Activated CD8-positive, alpha-beta memory T cell treated with anti-CD3 and anti-CD28 coated beads for 24 hours (primary cell): ENCODE results near the gene MKRN2.
"Not testable (repeated sequence)": the region's sequence is repeated elsewhere in the genome, so short reads cannot be mapped to it uniquely, and the experiment has no call there.

Experiments used
- DNase-seq: peaks from one replicate; pipeline ENCODE4 v3.0.0-alpha.2; 2020

MKRN2 gene, protein sequence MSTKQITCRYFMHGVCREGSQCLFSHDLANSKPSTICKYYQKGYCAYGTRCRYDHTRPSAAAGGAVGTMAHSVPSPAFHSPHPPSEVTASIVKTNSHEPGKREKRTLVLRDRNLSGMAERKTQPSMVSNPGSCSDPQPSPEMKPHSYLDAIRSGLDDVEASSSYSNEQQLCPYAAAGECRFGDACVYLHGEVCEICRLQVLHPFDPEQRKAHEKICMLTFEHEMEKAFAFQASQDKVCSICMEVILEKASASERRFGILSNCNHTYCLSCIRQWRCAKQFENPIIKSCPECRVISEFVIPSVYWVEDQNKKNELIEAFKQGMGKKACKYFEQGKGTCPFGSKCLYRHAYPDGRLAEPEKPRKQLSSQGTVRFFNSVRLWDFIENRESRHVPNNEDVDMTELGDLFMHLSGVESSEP

DNA sequence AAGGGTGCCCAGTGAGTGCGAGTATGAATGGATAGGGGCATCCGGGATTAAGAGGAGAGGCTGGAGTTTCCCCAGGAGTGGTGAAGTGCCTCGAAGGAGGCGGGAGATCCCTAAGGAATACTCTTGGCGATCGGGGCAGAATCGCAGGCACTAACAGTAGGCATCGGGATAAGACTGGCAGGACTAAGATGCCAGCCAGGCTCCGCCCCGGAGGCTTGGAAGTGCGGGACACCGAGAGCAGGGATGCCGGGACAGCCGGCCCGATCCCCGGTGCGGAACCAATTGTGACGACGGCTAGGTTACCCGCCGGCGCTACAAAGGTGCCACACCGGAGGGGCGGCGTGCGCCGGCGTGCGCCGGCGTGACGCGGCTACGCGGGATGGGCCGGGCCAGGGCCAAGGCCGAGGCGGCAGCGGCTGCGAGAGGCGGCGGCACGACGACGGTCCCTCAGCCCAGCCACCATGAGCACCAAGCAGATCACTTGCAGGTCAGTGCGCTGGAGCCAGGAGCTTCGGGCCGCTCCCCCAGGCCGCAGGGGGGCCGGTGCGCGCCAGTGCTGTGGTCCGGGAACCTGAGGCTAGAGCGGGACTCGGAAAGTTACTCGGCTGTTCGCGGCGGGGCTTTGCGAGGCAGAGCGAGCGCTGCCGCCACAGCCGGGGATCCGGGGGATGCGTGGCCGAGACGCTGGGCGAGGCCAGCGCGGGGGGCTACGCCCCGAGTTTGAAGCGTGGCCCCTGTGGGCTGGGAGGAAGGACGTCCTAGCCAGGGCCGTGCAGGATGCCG, at the start of gene MKRN2:
MKRN2 (plus strand) TSS at position 398 of the 783 bp plus-strand sequence; CDS start at position 462, 64 bp downstream.
- DNase-seq = peak; percentile 97

DNA sequence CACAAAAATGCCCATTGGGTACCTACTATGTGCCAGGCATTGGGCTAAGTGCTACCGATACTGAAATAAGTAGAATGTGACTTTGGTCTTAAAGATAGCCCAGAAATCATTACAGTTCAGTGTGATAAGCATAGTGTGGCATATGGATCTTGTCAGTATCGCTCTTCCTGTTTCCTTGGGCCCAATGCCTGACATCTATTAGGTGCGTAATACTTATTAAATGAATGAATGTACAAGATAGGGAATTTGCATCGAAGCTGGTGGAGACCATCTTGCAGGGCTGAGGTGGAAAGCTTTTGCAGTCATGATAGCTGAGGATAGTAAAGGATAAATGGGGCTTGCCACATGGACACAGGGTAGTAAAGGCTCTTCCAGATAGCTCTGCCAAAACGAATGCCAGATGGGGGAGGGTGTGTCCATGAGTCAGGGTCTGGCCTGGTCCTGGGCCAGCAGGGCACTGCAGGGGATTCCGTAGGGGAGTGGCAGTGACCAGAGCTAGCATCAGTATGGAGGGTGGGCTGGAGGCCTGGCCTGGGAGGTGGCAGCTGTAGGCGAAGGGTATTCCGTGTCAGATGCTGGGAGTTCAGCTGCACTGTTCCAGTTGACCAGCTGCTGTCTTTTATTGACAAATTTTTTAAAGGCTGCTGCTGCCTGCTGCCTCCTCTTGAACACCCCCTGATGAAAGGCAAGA, 49.2 kb upstream of the MKRN2 start:
- DNase-seq = no peak

DNA sequence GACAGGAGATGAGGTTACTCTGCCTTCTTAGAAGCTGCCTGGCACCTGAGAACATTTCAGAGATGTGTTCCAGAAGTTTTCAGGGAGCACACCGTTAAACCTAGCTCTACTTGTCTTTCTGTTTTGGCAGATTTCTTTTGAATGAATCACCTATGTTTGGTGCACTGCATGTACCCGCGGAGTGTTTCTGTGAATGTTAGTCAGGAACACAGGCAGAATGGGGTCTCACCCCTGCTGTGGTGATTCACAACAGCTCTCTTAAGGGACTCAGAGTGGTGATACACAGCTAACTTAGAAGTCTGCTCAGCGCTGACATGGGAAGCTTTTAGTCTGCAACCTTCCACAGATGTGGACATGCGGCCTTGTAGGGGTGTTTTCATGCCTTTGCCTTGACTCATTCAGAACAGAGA, 48.6 kb upstream of the MKRN2 start:
- no peak for DNase-seq

DNA sequence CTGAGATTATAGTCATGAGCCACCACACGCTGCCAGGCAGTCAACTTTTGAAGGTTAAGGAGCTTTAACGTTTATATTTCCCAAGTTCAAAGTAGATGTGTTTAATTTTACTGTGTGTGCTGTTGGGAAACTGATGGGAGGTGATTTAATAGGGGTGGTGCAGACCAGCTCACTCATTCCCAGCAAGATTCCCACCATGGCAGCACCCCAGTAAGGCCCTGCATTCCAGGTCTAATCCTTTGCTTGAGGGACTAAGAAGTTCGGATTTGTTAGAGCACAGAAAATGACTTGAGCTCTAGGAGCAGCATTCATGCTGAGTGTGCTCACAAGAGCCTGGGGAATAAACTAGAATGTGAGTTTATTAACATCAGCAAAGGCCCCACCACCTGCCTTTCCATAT, 47.4 kb upstream of the MKRN2 start:
- DNase-seq = no peak

DNA sequence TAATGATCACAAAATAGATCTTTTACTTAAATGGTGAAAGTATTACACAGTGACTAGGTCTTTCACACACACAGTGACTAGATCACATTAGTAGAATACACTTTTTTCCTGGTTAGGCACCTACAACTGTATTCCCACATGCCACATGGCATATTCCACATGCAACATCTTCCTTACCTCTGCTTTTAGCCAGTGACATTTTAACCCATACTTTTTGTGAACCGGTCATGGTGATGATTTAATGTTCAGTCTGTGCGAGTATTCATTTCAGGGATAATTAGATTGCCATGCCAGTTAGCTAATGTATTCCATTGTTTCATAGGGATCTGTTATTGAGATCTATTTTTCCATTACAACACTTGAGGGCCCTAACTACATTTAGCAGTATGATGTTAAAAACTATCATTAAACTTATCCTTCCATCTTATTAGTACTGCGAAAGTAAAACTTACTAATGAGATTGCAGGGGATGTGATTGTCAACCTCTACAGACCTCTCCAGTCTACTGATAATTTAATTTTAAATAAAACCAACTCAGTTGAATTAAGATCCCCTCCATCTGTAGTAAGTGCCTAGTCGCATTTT, 44.3 kb upstream of the MKRN2 start:
- DNase-seq = no peak

DNA sequence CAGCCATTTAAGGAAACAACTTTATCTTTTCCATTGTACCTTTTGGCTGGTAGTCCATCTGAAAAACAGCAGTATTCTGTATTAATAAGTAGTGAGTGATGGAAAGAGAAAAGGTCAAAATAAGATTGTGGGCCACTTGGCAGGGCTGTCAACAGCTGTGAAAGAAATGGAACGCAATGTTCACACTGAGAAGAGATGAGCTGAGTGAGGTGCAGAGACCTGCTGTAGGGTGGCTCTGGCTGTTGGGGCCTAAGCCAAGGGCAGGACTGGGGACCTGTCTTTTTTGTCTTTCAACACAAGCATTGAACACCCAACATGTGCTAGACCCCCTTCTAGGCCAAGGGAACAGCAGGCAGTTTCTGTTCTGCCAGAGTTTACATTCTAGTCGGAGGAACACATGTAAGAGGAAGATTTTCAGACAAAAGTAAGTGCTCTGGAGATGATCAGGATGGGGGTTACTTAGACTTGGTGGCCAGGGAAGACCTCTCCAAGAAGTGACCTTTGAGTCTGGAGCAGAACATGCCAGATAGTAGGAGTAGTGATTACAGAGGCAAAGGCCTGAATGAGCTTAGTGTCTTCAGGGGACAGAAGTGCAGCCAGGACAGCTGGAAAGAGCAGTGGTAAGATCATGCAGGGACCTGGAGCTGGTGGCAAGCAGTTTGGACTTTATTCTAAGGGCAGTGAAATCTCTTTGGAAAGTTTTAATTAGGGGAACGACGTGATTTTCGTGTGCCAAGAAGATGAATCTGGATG, 43.0 kb upstream of the MKRN2 start:
- DNase-seq = no peak

DNA sequence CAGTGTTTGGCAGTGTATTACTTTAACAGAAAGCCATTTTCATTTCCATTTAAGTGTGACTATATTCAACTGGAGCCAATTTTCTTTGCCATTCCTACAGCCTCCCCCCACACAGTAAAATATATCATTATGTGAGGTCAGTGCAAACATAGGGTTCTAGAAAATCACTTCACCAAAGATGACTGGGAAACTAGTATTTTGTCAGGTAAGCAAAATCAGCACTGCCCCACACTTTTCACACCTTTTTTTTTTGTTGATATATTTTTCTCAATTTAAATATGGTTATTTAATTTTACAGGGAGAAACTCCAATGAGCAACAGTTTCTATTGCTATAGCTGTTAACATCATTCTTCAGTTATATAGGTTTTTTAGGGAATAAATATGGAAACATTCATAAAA, 41.3 kb upstream of the MKRN2 start:
- DNase-seq = no peak

DNA sequence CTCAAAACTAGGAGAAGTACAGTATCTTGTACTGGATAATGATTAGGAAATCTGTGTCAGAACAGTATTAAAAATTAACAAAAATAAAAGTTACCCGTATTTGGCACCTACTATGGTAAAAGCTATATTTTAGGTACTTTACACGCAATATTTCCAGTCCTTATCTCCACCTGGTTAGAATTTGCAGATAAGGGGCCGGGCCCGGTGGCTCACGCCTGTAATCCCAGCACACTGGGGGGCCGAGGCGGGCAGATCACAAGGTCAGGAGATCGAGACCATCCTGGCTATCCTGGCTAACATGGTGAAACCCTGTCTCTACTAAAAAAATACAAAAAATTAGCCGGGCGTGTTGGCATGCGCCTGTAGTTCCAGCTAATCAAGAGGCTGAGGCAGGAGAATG, 40.0 kb upstream of the MKRN2 start:
- no peak for DNase-seq

DNA sequence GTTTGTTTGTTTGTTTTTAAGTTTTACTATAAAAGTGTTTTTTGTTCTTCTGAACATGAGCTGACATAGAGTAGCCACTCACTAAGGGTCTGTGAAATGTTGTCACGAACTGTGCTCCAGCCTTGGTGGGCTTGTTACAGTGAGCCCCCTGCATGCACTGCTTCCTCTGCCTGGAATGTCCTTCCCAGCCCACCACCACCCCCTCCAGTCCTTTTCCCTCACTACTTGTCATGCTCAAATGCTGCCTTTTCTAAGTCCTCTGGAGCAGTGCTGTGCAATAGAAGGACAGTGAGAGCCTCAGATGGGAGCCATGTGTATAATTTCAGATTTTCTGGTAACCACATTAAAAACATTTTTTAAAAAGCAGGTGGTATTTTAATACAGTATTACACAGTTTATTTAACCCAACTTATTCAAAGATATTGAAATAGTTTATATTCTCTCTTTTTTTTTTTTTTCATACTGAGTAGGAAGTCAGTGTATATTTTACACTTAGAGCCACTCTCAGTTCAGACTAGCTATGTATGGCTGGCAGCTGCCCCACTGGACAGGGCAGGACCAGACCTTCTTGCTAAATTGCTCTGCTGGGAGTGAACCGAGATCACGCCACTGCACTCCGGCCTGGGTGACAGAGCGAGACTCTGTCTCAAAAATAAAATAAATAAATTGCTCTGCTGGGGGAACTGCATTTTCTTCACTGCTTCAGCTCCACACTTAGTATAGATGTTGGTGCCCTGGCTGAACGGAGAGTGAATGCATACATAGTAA, 38.4 kb upstream of the MKRN2 start:
- DNase-seq = no peak

DNA sequence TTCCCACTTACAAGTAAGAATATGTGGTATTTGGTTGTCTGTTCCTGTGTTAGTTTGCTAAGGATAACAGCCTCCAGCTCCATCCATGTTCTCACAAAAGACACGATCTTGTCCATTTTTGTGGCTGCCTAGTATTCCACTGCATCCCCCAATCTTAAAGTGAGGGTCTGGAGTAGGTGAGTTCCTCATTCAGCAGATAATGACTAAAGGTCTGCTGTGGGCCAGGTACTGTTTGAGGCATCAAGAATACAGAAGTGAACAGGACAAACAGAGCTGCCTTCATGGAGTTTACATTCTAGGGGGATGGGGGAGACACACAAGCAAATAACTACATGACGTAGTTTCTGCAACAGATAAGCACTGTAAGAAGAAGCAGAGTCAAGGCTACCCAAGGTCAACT, 35.9 kb upstream of the MKRN2 start:
- DNase-seq = no peak

DNA sequence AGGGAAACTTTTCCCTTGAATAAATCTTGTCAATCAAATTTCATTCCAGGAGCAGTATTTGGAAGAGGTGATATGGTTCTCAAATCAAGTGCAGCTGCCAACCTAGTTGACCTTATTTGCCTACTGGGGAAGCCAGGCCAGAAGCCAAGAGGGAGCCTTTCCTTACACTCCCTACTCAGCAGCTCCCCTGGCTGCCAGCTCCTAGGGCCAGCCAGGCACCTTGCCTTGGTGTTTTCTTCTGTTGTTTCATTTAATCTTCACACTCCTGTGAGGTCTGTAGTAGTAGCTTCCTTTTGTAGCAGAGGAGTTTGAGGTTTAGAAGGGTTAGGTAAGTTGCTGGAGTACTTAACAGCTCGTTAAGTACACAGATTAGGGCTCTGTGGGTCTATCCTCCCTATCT, 34.2 kb upstream of the MKRN2 start:
- no peak for DNase-seq

DNA sequence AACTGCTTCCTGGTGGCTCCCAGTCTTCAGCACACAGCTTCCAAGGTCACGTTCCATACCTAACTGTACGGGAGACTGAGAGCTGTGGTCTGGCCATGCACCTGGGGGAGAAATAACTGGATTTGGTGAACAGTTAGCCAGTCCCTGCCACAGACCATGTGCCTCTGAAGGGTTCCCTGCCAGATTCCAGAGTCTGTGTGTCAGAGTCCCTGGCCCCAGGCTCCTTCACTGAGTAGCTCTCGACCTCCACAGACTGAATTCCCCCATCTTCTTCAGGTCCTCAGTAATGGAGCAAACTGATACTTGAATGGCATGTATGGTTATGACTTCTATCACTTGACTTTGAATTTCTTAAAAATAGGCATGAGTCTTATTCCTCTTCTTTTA, 29.1 kb upstream of the MKRN2 start:
- DNase-seq = no peak

DNA sequence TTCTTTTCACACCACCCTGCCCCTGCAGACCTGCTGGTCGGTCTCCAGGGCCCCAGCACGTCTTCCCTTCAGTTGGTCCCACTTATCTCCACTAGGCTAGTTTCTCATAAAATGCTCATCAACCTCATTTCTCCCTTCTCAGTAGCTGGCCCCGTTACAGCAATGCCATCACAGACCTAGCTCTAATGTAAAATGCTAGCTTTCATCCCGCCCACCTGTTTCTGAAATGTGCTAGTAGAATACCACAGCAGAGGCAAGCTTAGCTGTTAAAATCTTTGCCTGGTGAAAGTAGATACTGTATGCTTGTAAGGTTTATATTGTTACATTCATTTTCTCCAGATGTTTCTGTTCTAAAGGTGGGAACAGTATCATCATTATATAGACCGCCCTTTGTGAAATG, 24.7 kb upstream of the MKRN2 start:
- no peak for DNase-seq

DNA sequence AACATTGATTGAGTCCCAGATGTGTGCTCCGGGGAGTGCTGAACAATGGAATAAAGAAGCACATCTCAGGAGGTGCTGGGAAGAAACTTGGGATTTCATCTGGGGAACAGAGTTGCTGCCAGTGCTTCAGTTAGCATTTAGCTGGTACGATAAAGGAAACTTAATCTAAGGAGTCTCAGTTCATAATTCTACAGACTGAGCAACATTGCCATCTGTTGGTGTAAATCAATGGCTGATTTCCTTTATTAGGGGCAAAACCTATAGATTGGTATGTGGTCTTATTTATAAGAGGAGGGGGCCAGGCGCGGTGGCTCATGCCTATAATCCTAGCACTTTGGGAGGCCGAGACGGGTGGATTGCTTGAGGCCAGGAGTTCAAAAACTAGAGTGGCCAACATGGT, 20.5 kb upstream of the MKRN2 start:
- no peak for DNase-seq

DNA sequence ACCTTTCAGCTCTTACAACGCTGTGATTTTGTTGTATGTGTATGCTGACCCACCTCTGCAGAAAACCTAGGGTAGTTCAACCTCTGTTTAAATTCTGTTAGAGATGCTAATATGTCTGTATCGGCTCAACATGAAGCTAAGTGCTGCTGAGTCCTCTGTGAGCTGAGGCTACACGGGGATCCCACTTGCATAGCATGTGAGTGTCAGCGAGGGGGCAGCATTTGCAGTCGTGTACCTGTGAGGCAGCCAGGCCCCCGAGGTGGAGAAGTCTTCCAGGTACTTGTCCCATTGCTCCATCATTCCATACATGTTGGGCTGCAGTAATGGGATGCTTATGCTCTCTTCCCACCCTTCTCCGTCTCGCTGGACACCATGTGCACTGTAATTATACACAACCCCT, 15.3 kb upstream of the MKRN2 start:
- no peak for DNase-seq

DNA sequence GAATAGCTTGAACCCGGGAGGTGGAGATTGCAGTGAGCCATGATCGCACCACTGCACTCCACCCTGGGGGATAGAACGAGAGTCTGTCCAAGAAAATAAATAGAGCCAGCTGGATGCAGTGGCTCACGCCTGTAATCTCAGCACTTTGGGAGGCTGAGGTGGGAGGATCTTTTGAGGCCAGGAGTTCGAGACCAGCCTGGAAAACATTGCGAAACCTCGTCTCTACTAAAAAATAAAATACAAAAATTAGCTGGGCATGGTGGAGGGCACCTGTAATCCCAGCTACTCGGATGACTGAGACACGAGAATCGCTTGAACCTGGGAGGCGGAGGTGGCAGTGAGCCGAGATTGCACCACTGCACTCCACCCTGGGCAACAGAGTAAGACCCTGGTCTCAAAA, 13.4 kb upstream of the MKRN2 start:
- DNase-seq = not testable (repeated sequence)

DNA sequence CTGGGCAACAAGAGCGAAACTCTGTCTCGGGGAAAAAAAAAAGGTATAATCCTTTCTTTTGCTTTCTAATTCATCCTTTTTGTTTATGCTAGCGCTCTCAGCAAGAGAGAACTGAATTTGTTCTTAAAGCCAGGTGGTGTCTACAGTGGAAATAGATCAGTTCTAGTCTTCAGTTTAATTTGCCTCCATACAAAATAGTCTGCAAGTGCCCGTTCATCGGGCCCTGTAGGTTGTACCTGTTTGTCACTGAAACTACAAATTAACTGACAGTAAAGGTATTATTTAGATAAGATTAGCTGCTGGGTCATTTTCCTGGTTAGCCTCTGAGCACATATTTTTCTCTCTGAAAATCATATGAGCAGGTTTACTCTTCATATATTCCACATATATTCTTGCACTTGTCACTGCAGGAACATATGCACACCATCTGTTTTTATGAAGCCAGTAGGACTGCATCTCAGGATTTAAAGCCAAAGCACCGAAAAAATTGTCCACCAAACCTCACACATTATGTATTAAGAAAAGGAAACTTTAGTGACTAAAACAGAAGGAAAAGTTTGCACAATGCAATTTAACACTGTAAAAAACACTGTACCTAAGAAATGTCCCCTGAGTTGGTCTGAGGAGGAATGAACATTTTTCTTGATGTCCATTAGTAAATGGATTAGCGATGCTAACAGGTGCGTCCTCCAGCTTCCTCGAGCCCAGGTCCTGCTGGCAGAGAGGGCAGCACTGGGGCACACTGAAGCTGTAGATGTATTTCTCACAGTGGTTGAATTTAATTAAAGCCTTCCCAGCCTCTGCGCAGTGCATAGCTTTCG, 12.0 kb upstream of the MKRN2 start:
- DNase-seq = no peak

DNA sequence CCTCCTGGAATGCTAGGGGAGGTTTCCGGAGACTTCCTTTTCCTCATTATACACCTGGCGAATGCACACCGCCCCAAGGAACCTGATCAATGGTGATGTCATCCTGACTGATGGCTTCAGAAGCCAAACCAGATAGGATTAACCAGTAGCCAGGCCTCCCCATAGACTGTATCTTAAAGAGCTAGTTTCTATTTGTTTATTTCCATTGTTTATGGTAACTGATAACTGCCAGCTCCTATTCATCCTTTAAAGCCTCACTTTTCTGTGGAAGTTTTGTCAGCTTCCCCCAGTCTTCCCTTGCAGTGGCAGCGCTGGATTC, 11.5 kb upstream of the MKRN2 start, which contains the start of gene MKRN2OS:
MKRN2OS (minus strand) TSS at position 27 of the 319 bp plus-strand sequence. CDS start 35 bp downstream, outside the sequence.
- DNase-seq = no peak

DNA sequence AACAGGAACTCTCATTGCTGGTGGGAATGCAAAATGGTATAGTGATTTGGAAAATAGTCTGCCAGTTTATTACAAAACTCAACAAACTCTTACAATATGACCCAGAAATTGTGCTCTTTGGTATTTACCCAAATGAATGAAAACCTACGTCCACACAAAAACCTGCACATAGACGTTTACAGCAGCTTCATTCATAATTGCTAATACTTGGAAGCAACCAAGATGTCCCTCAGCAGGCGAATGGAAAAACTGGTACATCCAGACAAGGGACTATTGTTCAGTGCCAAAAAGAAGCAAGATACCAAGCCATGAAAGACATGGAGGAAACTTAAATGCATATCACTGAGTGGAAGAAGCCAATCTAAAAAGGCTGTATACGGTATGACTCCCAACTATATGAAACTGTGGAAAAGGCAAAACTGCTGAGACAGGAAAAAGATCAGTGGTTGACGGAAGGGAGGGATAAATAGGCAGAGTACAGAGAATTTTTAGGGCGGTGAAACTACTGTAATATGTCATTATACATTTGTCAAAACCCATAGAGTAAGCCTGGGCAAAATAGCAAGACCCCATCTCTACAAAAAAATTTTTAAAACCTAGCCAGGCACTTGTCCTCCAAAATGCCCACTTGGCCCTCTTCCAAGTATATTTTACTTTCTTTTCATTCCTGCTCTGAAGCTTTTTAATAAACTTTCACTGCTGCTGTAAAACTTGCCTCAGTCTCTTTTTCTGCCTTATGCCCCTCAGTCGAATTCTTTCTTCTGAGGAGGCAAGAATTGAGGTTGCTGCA, 6.7 kb upstream of the MKRN2 start:
- no peak for DNase-seq

DNA sequence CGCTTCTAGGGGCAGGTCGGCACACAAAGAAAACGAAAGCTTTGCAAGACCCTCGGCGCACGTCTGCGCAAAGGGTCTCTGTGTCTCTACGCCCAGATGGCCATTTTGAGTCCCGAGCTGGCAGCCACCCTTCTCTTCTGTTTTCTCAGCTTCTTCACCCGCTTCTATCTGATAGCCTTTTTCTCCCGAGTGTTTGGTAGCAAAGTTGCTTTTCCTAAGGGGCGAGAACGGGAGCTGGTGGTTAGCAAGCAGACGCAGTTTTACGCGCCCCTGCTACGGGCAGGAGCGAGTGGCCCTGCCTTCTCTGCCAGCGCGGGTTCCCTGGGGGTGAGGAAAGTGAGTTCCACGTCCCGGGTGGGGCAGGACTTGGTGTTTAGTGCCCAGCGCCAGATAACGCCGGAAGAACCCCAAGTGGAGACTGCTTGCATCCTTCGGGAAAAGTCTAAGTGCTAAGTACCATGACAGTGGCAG, 2.9 kb upstream of the MKRN2 start:
- peak; percentile 66 for DNase-seq
